HG03521 (cell line): Measurements from ENCODE around the gene SMURF2.
A peak's percentile ranks its signal among the peaks of the same experiment; 100 is the strongest.

Experiments
- ATAC-seq: cut with Tn5 transposase; IDR thresholded peaks from one replicate; pipeline ENCODE4 v1.9.1; 2021; ENCODE audit warnings: mild to moderate bottlenecking, moderate library complexity; ENCODE audit not compliant: unreplicated experiment

The SMURF2 gene

DNA sequence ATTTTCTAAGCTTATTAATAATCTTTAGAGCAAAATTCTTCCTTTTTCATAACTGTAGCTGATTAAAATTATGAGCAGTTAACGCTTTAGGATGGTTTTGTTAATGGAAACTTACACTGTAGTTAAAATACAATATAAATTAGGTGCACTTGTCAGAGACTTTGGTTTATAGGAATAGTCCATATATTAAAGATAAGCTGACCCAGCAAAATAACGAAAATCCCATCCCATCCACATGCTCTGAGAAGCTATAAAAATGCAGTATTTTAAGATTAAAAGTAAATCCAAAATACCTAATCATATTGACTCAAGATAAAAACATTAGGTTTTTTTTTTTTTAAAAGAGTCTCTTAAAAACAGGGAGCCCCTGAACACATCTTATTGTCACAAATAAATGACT, 117.4 kb downstream of the SMURF2 start:
- ATAC-seq, result no peak

GRCh38 chr17:64540118-64540776, 121.9 kb downstream of the SMURF2 start:
- no peak for ATAC-seq

DNA sequence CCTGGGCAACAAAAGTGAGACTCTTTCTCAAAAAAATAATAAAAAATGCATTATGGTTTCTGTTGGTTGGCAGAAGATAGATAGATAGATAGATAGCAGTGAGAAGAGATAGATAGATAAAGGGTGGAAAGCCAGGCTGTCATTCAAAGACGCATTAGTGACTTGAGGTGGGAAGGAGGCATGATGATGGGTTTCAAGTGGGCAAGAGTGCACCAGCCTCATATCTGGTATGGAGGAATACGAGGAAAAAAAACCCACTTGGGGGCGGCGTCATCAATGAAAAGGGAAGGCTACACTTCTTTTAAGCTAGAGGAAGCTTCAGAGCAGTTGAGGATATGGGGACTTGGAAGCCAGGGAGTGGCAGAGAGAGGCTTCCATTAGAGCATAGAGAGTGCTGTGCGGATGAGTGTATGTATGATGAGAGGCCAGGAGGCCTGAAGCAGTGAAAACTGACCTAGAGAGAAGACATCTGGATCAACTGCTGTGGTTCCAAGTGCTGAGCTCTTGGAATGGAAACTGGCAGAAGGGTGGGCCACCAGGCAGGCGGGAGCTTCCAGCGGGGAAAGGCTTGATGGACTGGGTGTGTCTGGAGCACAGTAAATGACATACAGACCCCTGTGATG, 123.5 kb downstream of the SMURF2 start:
- ATAC-seq, result no peak

DNA sequence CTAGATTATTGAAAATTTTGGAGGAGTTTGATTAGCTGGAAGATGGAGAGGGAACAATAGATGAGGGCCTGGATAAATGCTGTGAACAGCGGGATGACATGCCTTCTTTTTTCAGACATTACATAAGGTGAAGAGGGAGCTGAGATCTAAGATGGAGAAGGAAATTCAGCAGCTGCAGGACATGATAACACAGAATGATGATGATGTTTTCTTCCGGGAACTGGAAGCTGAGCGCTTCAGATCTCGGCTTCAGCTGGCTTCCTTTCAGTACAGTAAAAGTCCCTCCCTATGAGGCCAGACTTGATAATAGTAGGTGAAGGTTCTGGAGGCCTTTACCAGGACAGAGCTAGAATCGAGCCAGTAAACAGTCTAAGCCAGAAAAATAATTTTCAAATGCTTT, 124.6 kb downstream of the SMURF2 start:
- no peak for ATAC-seq

- ATAC-seq, result no peak
Observed at GRCh38 chr17:64536913-64537312, 125.2 kb downstream of the SMURF2 start.

GRCh38 chr17:64535357-64535756, 126.8 kb downstream of the SMURF2 start:
- no peak for ATAC-seq

DNA sequence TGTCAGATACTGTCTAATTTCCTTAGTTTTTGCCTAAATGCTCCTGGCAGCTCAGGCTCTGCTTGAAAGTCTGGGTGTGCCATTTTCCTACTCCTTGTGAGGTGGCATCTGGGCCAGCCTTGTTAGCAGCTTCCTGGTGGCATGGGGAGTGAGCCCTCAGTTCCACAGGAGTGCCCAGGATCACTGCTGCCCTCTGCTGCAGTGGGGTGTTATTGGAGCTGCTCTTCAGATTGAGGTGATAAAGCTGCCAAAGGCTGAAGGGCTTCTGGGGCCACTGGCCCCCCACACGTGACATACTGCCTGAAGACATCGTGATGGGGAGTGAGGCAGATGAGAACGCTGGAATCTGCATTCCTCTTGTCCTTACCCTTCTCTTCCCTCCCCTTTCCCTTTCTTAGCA, 127.9 kb downstream of the SMURF2 start:
- no peak for ATAC-seq

- ATAC-seq, result no peak
Observed at GRCh38 chr17:64533784-64534183, 128.3 kb downstream of the SMURF2 start.

- ATAC-seq, result no peak
Observed at GRCh38 chr17:64532409-64532808, 129.7 kb downstream of the SMURF2 start.

- no peak for ATAC-seq
Observed at GRCh38 chr17:64531955-64532371, 130.1 kb downstream of the SMURF2 start.

DNA sequence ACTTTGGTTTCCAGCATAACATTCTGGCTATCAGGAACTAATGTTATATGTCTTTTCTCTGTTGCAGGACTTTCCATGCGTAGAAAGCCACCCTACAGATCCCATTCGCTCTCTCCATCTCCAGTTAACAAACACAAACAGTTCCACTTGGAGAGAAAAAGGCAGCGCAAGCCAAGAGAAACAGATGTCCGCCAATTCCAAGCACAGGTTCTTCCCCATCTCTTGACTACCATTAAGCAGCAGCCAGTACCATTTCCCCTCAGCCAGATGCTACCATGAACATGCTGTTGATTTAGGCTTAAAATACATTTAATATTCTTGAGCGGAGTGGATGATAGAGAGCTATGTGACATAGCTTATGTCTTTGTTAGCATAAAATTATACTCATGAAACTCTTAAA, 132.9 kb downstream of the SMURF2 start:
- no peak for ATAC-seq

DNA sequence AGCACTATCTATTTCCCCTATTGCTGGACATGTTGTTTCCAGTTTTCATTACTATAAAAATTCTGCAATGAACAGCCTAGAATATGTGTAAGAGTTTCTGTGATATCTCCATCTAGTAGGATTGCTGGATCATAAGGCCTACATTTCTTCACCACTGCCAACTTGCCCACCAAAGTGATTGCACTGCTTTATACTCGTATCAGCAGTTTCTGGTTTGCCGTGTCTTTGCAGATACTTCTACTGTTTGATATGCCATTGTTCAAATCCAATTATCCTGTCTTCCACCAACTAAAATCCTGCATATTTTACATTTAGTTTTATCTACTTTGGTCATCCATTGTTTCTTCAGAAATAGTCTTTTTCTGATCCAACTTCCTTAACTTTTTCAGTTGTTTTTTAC, 134.2 kb downstream of the SMURF2 start:
- ATAC-seq, result no peak

DNA sequence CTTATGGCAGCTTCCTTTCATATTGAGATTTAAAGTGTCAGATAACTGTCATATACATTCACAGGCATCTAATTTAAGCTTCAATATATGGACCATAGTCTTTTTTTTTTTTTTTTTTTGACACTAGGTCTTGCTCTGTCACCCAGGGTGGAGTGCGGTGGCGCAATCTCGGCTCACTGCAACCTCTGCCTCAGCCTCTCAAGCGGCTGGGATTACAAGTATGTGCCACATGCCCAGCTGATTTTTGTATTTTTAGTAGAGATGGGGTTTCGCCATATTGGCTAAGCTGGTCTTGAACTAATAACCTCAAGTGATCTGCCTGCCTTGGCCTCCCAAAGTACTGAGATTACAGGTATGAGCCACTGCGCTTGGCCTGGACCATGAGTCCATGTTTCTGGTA, 141.7 kb downstream of the SMURF2 start:
- no peak for ATAC-seq

- ATAC-seq, result no peak
Observed at GRCh38 chr17:64519601-64520000, 142.5 kb downstream of the SMURF2 start.

GRCh38 chr17:64515829-64516228, 146.3 kb downstream of the SMURF2 start:
- no peak for ATAC-seq

- ATAC-seq, result no peak
Observed at GRCh38 chr17:64515419-64515818, 146.7 kb downstream of the SMURF2 start.

DNA sequence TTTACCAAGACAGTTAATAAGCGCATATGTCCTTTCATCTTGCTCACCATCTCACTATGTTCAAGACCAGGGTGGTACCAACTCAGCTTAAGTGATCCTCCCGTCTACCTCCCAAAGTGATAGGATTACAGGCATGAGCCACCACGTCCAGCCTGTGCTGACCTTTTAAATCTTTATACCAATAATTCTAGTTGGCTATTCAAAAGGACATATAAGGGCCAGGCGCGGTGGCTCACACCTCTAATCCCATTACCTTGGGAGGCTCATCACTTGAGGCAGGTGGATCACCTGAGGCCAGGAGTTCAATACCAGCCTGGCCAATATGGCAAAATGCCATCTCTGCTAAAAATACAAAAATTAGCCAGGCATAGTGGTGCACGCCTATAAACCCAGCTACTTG, 152.9 kb downstream of the SMURF2 start:
- no peak for ATAC-seq

DNA sequence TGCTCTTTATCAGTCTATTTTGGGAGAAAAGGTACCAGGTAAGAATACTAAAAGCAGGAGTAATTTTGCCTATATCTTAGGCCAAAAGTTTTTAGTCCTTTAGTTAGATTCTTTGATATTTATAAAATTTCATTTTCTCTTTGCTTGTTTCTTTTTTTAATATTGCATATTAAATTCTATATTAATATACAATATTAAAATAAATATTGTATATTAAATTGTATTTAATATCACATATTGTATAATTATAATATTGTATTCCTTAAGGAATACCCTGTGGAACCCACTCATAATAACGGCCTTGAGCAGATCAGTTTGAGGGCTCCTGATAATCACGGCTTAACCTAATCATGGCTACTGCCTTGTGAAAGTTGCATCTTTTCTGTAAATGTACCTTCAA, 153.4 kb downstream of the SMURF2 start:
- no peak for ATAC-seq

DNA sequence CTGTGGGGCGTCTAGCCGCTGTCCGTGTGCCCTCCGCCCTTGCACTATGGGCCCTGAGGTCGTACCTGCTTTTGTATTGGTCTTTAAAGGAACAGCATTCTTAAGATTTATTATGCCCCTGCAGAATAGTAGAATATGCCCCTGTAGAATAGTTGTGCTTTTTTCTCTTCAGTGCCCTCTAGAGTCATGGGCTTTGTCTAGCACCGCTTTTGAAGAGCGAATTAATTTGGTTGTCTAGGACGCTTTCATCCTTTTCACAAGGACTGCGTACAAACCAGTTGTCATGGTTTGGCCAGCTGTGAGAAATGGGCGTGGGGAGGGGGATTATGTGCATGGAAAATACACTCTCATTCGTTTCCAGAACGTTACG, 154.7 kb downstream of the SMURF2 start:
- peak; percentile 14 for ATAC-seq

DNA sequence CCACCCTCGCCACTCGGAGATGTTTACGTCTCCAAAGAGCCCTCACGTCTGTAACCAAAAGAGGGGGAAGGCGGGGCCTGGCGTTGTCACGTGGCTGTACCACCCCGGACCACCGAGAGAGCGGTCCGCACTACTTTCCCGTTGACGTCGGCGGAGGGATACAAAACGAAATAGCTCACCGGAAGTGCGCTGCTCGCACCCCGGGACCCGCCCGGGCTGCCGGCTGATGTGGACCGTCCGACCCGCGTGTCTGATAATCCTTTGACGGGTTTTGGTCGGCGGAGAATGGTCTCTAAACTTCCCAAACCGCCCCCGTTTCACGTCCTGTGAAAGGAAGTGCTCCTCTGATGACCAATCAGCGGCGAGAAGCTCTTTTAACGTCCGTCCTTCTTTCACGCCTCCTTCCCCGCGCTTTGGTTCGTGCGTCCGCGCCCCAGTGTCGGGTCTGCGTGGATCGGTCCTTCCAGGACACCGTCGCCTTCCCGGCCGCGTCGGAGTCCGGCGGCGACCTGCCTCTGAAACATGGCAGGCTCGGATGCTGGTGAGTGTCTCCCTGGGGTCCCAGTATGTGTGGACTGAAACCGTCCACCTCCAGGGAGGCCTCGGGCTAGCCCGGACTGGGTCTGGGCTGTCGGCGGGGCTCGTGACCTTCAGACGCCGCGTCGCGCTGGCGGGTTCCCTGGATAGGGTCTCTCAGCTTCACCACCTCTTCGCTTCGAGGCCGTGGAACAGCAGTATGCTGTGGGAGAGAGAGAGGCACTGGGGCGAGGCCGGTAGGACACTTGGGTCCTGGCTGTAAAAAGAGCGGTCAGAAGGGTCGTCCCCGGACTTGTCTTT, 155.3 kb downstream of the SMURF2 start, which contains the start of gene CEP95:
Gene CEP95, plus strand, starts transcription at position 402 of the 837 bp plus-strand sequence. Its CDS starts 121 bp downstream, at position 523.
- peak; percentile 55 for ATAC-seq

DNA sequence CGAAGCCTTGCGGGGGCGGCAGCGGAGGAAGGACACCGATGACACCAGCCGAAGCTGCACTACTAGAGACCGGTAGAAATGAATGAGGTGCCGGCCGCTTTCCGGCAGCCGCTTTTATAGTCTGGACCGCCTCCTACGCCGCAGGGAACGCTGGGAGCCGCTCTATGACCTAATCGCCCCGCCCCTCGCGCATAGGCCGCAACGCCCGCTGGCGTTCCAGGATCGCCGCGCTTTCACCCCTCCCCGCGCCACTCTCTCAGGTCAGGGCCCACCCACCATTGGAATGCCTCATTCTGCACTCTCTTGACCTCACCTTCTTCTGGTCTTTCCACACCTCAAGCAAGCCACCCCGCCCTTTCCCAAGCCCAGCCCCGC, 155.9 kb downstream of the SMURF2 start, which contains the start of gene DDX5:
Gene DDX5, minus strand, starts transcription at position 89 of the 375 bp plus-strand sequence. CDS start 170 bp downstream, outside the sequence.
- peak; percentile 51 for ATAC-seq
